ENCODE measurements around the gene ERVFRD-1. TPM values are rescaled to one million over a fixed set of nuclear protein-coding genes. Genes with fewer than 3 reads are reported as not detected.

Gene ERVFRD-1
- total and polyA plus RNA-seq, 2 of the 13 experiments (the other 11 are each of a cell fraction or from before 2014, with no cell fraction given): not detected

DNA sequence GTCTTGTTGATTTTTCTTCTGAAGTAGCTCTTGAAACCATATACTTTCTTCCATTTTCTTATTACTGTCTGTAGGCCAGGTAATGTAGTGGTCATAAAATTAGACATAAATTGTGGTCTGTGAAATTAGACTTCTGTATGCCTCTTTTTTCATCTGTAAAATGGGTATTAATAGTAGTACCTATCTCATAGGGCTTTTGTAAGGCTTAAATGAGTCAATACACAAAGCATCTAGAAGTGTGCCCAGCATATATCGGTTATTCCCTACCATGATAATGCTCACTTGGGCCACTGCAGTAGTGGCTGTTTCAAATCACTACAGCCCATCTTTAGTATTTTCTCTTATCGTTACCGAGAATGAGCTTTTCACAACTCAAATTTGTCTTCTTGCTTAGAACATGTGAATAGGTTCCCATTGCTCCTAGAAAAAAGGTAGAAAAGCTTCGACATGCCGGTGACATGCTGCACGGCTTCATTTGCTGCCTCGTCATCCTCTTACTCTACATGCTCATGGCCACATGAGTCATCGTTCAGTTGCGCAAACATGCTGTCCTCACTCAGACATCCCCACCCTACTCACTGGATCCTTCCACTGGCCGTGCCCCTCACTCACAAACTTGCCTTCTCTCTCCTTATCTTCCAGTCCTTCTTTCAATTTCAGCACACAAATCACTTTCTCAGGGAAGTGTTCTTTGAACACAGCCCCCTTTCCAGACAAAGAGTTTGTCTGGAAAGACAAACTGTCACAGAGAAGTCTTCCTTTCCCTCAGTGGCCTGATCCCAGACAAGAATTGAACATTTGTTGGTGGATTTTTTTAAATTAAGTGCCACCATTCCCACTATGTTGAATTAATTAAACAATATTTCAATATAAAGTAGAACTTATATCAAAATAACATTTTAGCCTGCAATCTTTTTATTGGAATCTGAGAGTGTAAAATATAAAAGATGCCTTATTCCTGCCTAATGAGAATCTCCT is 32.2 kb upstream of the ERVFRD-1 start (continued):
- peak; percentile 53; the same call in 1 of the 2 replicates for TF ChIP-seq MXD3 (CRISPR knock-in tag; IDR thresholded peaks at IDR 0.05)
- TF ChIP-seq SRSF4 (IDR thresholded peaks at IDR 0.05; ENCODE audit: low read depth, low read length, poor library complexity, severe bottlenecking): no peak
- peak; percentile 88 for TF ChIP-seq ZBTB33 (CRISPR knock-in tag; IDR thresholded peaks at IDR 0.05)
- 0 out of 2 replicates have a peak, but pooled peaks have one; percentile 57 for TF ChIP-seq ZBTB7A (CRISPR knock-in tag; IDR thresholded peaks at IDR 0.05)
- peak; percentile 100 for TF ChIP-seq ATF3 (CRISPR knock-in tag; IDR thresholded peaks at IDR 0.05)
- TF ChIP-seq TBX2 (CRISPR knock-in tag; IDR thresholded peaks at IDR 0.05; ENCODE audit: borderline replicate concordance): peak; percentile 29; the same call in 1 of the 2 replicates
- peak; percentile 97 for TF ChIP-seq TFDP1 (CRISPR knock-in tag; IDR thresholded peaks at IDR 0.05; ENCODE audit: borderline replicate concordance)
- TF ChIP-seq KDM2A (CRISPR knock-in tag; IDR thresholded peaks at IDR 0.05; ENCODE audit: borderline replicate concordance, low read depth): peak; percentile 67; the same call in 1 of the 2 replicates
- peak; percentile 93 for TF ChIP-seq KLF11 (CRISPR knock-in tag; IDR thresholded peaks at IDR 0.05)
- peak; percentile 83 for TF ChIP-seq TFE3 (CRISPR knock-in tag; IDR thresholded peaks at IDR 0.05)
- peak; percentile 88; the same call in 1 of the 2 replicates for TF ChIP-seq ZNF280D (CRISPR knock-in tag; IDR thresholded peaks at IDR 0.05)
- TF ChIP-seq ZNF512 (CRISPR knock-in tag; IDR thresholded peaks at IDR 0.05): no peak
- TF ChIP-seq ZNF331 (CRISPR knock-in tag; IDR thresholded peaks at IDR 0.05): peak; percentile 93
- no peak for TF ChIP-seq FOXA1 (IDR thresholded peaks at IDR 0.05)
- TF ChIP-seq FOXA1 (CRISPR knock-in tag; IDR thresholded peaks at IDR 0.05): peak; percentile 55; the same call in 1 of the 2 replicates
- 0 out of 2 replicates have a peak, but pooled peaks have one; percentile 18 for TF ChIP-seq ZNF383 (CRISPR knock-in tag; IDR thresholded peaks at IDR 0.05; ENCODE audit: borderline replicate concordance)
- TF ChIP-seq ERF (CRISPR knock-in tag; IDR thresholded peaks at IDR 0.05): peak; percentile 85

Data from HepG2 (cell line).